ENCODE results near the gene ORC2.

GRCh38 chr2:200929334-200930249 lies 33.9 kb downstream of the ORC2 start:
- TF ChIP-seq, protein P1, sequence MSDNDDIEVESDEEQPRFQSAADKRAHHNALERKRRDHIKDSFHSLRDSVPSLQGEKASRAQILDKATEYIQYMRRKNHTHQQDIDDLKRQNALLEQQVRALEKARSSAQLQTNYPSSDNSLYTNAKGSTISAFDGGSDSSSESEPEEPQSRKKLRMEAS (IDR thresholded peaks at IDR 0.05), result no peak
- no peak for TF ChIP-seq CTCF (IDR thresholded peaks at IDR 0.05)
- TF ChIP-seq CEBPB (IDR thresholded peaks at IDR 0.05), result no peak
- no peak for TF ChIP-seq SMC3 (IDR thresholded peaks at IDR 0.05)
- TF ChIP-seq ZFP36 (IDR thresholded peaks at IDR 0.05; ENCODE audit: borderline replicate concordance, partially characterized antibody), result no peak
- no peak for TF ChIP-seq POLR2A (IDR thresholded peaks at IDR 0.05; ENCODE audit: low read length)
- no peak for TF ChIP-seq CBX2 (IDR thresholded peaks at IDR 0.05; ENCODE audit: borderline replicate concordance, low read depth)
- TF ChIP-seq GATA3 (IDR thresholded peaks at IDR 0.05; ENCODE audit: borderline replicate concordance), result no peak
- TF ChIP-seq EHF (CRISPR knock-in tag; IDR thresholded peaks at IDR 0.05), result no peak
- TF ChIP-seq, protein P2, sequence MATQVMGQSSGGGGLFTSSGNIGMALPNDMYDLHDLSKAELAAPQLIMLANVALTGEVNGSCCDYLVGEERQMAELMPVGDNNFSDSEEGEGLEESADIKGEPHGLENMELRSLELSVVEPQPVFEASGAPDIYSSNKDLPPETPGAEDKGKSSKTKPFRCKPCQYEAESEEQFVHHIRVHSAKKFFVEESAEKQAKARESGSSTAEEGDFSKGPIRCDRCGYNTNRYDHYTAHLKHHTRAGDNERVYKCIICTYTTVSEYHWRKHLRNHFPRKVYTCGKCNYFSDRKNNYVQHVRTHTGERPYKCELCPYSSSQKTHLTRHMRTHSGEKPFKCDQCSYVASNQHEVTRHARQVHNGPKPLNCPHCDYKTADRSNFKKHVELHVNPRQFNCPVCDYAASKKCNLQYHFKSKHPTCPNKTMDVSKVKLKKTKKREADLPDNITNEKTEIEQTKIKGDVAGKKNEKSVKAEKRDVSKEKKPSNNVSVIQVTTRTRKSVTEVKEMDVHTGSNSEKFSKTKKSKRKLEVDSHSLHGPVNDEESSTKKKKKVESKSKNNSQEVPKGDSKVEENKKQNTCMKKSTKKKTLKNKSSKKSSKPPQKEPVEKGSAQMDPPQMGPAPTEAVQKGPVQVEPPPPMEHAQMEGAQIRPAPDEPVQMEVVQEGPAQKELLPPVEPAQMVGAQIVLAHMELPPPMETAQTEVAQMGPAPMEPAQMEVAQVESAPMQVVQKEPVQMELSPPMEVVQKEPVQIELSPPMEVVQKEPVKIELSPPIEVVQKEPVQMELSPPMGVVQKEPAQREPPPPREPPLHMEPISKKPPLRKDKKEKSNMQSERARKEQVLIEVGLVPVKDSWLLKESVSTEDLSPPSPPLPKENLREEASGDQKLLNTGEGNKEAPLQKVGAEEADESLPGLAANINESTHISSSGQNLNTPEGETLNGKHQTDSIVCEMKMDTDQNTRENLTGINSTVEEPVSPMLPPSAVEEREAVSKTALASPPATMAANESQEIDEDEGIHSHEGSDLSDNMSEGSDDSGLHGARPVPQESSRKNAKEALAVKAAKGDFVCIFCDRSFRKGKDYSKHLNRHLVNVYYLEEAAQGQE (IDR thresholded peaks at IDR 0.05), result no peak
- no peak for TF ChIP-seq RAD21 (conservative IDR thresholded peaks at IDR 0.05 in 1 of 2, IDR thresholded peaks at IDR 0.05 in 1 of 2)
- TF ChIP-seq RFX5 (IDR thresholded peaks at IDR 0.05), result no peak
